Motor neuron (in vitro differentiated cells): ENCODE measurements around the gene PFDN6. TPM values are rescaled to one million over a fixed set of nuclear protein-coding genes. Genes with fewer than 3 reads are reported as not detected.

Experiments used
- ATAC-seq, 8 experiments: fragments of 200-7000 bp; cut with Tn5 transposase; replicated peaks in 6 of 8; 2 replicates each; pipeline ENCODE4 v1.8.0; 2021; ENCODE audit warnings: mild to moderate bottlenecking in 8 of 8, moderate library complexity in 8 of 8
- H3K27ac ChIP-seq, 2 donors: fragments of 250-450 bp; sonication (Bioruptor Pico); 2 replicates each; pipeline ENCODE4 v1.9.0; 2021; ENCODE audit warnings: antibody characterized with exemption in 2 of 2, mild to moderate bottlenecking in 2 of 2, moderate library complexity in 1 of 2
- H3K4me1 ChIP-seq, 2 donors: fragments of 250-450 bp; sonication (Bioruptor Pico); replicated peaks in 1 of 2; 2 replicates each; pipeline ENCODE4 v1.6.1; 2021; ENCODE audit warnings: antibody characterized with exemption in 2 of 2, mild to moderate bottlenecking in 2 of 2, moderate library complexity in 1 of 2
- H3K4me3 ChIP-seq, 5 donors: fragments of 250-450 bp; sonication (Bioruptor Pico); 2 replicates each; pipeline ENCODE4 v1.9.0; 2021; ENCODE audit warnings: antibody characterized with exemption in 5 of 5, mild to moderate bottlenecking in 5 of 5, moderate library complexity in 4 of 5
- WGBS, 10 experiments: fragments of 450-650 bp; shearing (Covaris generic); methylation state at CpG; one replicate each; pipeline ENCODE4 v1.0.0; 2022; 5-methylcytosine and 5-hydroxymethylcytosine counted together
- in situ Hi-C, 9 experiments: fragments of 400-800 bp; cut with MboI; loops; one replicate each; pipeline ENCODE4 v1.15.0; 2021; ENCODE audit warnings: low sequenced_read_pairs in 9 of 9, low pct_unique_long_range_greater_than_20kb in 2 of 9; ENCODE audit not compliant: unreplicated experiment in 9 of 9
- total RNA-seq, 8 experiments: library from RNA; unstranded; fragments of 300-600 nt; gene quantifications; 2 replicates each; pipeline versions ENCODE4 v1.2.3 to v1.2.4, GENCODE V29; 2022

The PFDN6 gene
- total RNA-seq, 8 experiments from 2014 or later = 88.9 to 168 (median 116) TPM

DNA sequence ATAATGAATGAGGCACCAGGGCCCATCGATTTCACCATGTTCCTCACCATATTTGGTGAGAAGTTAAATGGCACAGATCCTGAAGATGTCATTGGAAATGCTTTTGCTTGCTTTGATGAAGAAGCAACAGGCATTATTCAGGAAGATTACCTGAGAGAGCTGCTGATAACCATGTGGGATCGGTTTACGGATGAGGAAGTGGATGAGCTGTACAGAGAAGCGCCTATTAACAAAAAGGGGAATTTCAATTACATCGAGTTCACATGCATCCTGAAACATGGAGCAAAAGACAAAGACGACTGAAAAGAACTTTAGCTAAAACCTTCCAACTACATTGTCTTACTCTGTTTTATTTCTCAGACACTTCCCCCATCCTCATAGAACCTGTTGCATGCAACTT, 49.8 kb downstream of the PFDN6 start:
- in situ Hi-C loops = no loop called here
- Histone ChIP-seq H3K4me3 (no peak overlapping the region), H3K27ac (no peak overlapping the region), H3K4me1 (no peaks in the 10 kb centered on the region)
- 60 to 98% (median 81%) methylated on average over 3 to 6 of the region's 6 CpGs for WGBS, 10 experiments
- no peak for ATAC-seq

Other genes starting within 250 kb of the PFDN6 start
- gene HLA-DPA1, start 216.0 kb upstream of the PFDN6 start, total RNA-seq = 1 to 10 TPM in 2 of 8 experiments, under 1 TPM in 6; 0.09 to 6.9 (median 0.40) TPM
- gene HLA-DPB1, start 213.6 kb upstream of the PFDN6 start, total RNA-seq = 10 to 100 TPM in 1 of 8 experiments, 1 to 10 TPM in 6, under 1 TPM in 1; 0.55 to 16.5 (median 2.1) TPM
- gene COL11A2, start 97.1 kb upstream of the PFDN6 start, total RNA-seq = 1 to 10 TPM in 7 of 8 experiments, under 1 TPM in 1; 0.71 to 3.4 (median 2.0) TPM
- 10 to 100 TPM; 19.3 to 52.0 (median 35.4) TPM for gene RXRB, start 88.9 kb upstream of the PFDN6 start, total RNA-seq
- gene SLC39A7, start 88.7 kb upstream of the PFDN6 start, total RNA-seq = 100 to 1,000 TPM in 6 of 8 experiments, 10 to 100 TPM in 2; 69.2 to 143 (median 132) TPM
- gene HSD17B8, start 84.9 kb upstream of the PFDN6 start, total RNA-seq = 10 to 100 TPM in 4 of 8 experiments, 1 to 10 TPM in 4; 8.7 to 26.6 (median 9.9) TPM
- 10 to 100 TPM; 17.2 to 43.0 (median 34.5) TPM for gene RING1, start 81.1 kb upstream of the PFDN6 start, total RNA-seq
- 10 to 100 TPM; 21.8 to 66.1 (median 33.8) TPM for gene VPS52, start 17.7 kb upstream of the PFDN6 start, total RNA-seq
- 1,000 to 10,000 TPM; 3,773 to 8,538 (median 6,042) TPM for gene RPS18, start 17.5 kb upstream of the PFDN6 start, total RNA-seq
- gene B3GALT4, start 12.5 kb upstream of the PFDN6 start, total RNA-seq = 1 to 10 TPM; 1.5 to 6.0 (median 5.1) TPM
- gene WDR46, start 362 bp upstream of the PFDN6 start, total RNA-seq = 100 to 1,000 TPM in 3 of 8 experiments, 10 to 100 TPM in 5; 31.4 to 108 (median 50.5) TPM
- 10 to 100 TPM; 11.4 to 80.6 (median 27.8) TPM for gene RGL2, start 9.3 kb downstream of the PFDN6 start, total RNA-seq
- gene TAPBP, start 24.5 kb downstream of the PFDN6 start, total RNA-seq = 10 to 100 TPM in 5 of 8 experiments, 1 to 10 TPM in 3; 5.2 to 95.0 (median 41.9) TPM
- 10 to 100 TPM in 7 of 8 experiments, 1 to 10 TPM in 1; 9.5 to 27.4 (median 18.9) TPM for gene ZBTB22, start 28.1 kb downstream of the PFDN6 start, total RNA-seq
- gene DAXX, start 33.4 kb downstream of the PFDN6 start, total RNA-seq = 10 to 100 TPM; 21.4 to 63.6 (median 37.4) TPM
- gene KIFC1, start 102.2 kb downstream of the PFDN6 start, total RNA-seq = 10 to 100 TPM in 3 of 8 experiments, 1 to 10 TPM in 5; 1.1 to 49.4 (median 2.5) TPM
- gene PHF1, start 121.4 kb downstream of the PFDN6 start, total RNA-seq = 10 to 100 TPM; 24.3 to 63.6 (median 44.4) TPM
- gene CUTA, start 128.5 kb downstream of the PFDN6 start, total RNA-seq = 100 to 1,000 TPM; 196 to 327 (median 271) TPM
- 10 to 100 TPM in 7 of 8 experiments, 1 to 10 TPM in 1; 5.4 to 21.0 (median 12.9) TPM for gene SYNGAP1, start 130.5 kb downstream of the PFDN6 start, total RNA-seq
- 10 to 100 TPM in 1 of 8 experiments, 1 to 10 TPM in 7; 4.2 to 12.5 (median 8.1) TPM for gene ZBTB9, start 165.0 kb downstream of the PFDN6 start, total RNA-seq